DND-41 (cell line): ENCODE results near the gene ARVCF.

Experiments used
- ATAC-seq: fragments of 200-7000 bp; cut with Tn5 transposase; 3 replicates; pipeline ENCODE4 v1.9.1; 2021; ENCODE audit warnings: low read depth; ENCODE audit not compliant: insufficient read depth
- DNase-seq: peaks from one replicate; pipeline ENCODE4 v3.0.0-alpha.2; 2020
- H2AFZ ChIP-seq: 2 replicates; pipeline ENCODE4 v1.6.0; 2012; ENCODE audit warnings: low read depth, low read length
- H3K27ac ChIP-seq: 2 replicates; pipeline ENCODE4 v1.5.1; 2012; ENCODE audit warnings: low read length, inconsistent platforms
- H3K27me3 ChIP-seq: fragments of 200-600 bp; sonication (generic); 2 replicates; pipeline ENCODE4 v1.6.0; 2012; ENCODE audit warnings: low read length, mild to moderate bottlenecking, inconsistent platforms; ENCODE audit not compliant: insufficient read depth, poor library complexity
- H3K36me3 ChIP-seq: 2 replicates; pipeline ENCODE4 v1.5.1; 2012; ENCODE audit warnings: low read length, inconsistent platforms; ENCODE audit not compliant: insufficient read depth
- H3K4me1 ChIP-seq: 2 replicates; pipeline ENCODE4 v1.5.1; 2012; ENCODE audit warnings: mild to moderate bottlenecking, low read length; ENCODE audit not compliant: insufficient read depth
- H3K4me2 ChIP-seq: 2 replicates; pipeline ENCODE4 v1.6.0; 2012; ENCODE audit warnings: mild to moderate bottlenecking, moderate library complexity, low read length, inconsistent platforms; ENCODE audit not compliant: insufficient read depth
- H3K4me3 ChIP-seq, 2 experiments: fragments of 200-600 bp in 1 of 2; shearing (Covaris generic) in 1 of 2; 2 replicates each; pipeline ENCODE4 v1.5.1; 2012 to 2016; ENCODE audit warnings: inconsistent platforms in 2 of 2, low read length in 2 of 2, mild to moderate bottlenecking in 2 of 2, low read depth in 1 of 2, moderate library complexity in 1 of 2
- H3K79me2 ChIP-seq: 2 replicates; pipeline ENCODE4 v1.6.0; 2012; ENCODE audit warnings: low read length, inconsistent platforms; ENCODE audit not compliant: insufficient read depth
- H3K9ac ChIP-seq: 2 replicates; pipeline ENCODE4 v1.6.0; 2012; ENCODE audit warnings: low read depth, mild to moderate bottlenecking, inconsistent platforms, low read length, moderate library complexity
- H3K9me3 ChIP-seq: 2 replicates; pipeline ENCODE4 v1.5.1; 2012; ENCODE audit warnings: low read length, moderate library complexity, mild to moderate bottlenecking, inconsistent platforms; ENCODE audit not compliant: insufficient read depth, severe bottlenecking
- H4K20me1 ChIP-seq: 2 replicates; pipeline ENCODE4 v1.6.0; 2012; ENCODE audit warnings: low read length; ENCODE audit not compliant: insufficient read depth
- EZH2 ChIP-seq: IDR thresholded peaks from 3 replicates; pipeline ENCODE4 v1.6.1; 2012; ENCODE audit warnings: borderline replicate concordance, low read depth, mild to moderate bottlenecking, moderate library complexity, low read length, inconsistent platforms; ENCODE audit not compliant: severe bottlenecking
- TF ChIP-seq, protein P1 (sequence below): IDR thresholded peaks from 2 replicates; pipeline ENCODE4 v1.5.1; 2012; ENCODE audit warnings: borderline replicate concordance, low read length, moderate library complexity, mild to moderate bottlenecking; ENCODE audit not compliant: poor library complexity, severe bottlenecking; ENCODE audit errors: extremely low read depth

The ARVCF gene

DNA sequence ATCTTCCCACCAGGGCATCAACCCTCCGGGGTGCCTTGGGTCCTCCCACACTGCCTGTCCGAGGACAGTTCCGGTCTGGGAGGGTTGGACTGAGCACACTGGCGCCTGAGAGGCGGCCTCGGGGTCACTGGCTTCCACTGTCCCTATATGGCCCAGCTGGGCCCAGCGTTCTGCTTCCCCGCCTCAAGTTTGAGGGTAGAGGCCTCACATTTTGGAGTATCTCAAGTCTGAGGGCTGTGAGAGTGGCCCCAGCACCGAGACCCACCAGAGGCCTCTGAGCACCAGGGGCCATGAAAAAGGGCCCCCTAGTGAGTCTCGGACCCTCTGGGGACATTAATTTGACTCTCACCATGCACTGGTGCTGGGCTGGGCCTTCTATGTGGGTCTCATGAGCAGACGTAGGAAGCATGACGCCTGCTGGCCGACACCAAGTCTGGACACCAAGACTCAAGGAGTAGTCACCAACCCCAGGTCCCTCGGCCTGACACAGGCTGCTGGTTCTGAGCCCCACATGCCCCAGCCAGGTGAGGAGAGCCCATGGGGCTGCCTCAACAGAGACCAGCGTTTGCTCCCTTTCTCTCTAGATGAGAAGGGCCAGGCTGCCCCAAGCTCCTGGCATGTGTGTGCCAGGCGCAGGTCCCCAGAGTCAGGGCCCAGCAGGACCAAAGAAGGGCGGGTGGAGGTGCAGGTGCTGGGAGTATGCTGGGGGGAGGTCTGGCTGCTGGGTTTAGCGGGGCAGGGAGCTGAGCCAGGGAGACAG is 27.5 kb downstream of the ARVCF start:
- no peak for DNase-seq

DNA sequence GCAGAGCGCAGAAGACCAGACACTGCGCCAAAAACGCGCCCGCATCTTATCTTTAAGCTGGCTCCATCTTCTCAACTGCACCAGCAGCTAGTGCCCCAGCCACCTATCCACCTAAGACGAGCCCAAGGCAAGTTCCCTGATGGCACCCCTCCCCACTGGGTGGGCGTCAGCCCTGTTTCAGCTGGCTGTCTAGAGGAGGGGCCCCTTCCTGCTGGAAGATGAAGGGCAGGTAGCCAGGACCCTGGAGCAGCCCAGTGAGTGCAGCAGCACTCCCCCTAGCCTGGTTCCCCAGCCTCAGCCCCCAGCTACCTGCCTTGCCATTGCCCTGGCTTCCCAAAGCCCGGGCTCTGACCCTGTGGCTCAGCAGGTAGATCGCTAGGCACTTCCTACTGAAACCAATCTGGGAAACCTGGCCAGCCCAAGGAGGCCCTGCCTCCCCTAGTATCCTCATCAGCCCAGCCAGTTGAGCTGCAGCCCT is 28.3 kb downstream of the ARVCF start:
- no peak overlapping the region for H2AFZ ChIP-seq
- no peak overlapping the region for H3K27ac ChIP-seq
- DNase-seq: no peak
- H4K20me1 ChIP-seq: peaks cover 13% of the 10 kb centered on the region; the same call in 1 of the 2 replicates
- H3K9me3 ChIP-seq: no peaks in the 10 kb centered on the region
- no peak overlapping the region for H3K4me3 ChIP-seq
- no peaks in the 10 kb centered on the region for H3K27me3 ChIP-seq
- no peak for ATAC-seq
- TF ChIP-seq EZH2: no peak
- TF ChIP-seq, protein P1, sequence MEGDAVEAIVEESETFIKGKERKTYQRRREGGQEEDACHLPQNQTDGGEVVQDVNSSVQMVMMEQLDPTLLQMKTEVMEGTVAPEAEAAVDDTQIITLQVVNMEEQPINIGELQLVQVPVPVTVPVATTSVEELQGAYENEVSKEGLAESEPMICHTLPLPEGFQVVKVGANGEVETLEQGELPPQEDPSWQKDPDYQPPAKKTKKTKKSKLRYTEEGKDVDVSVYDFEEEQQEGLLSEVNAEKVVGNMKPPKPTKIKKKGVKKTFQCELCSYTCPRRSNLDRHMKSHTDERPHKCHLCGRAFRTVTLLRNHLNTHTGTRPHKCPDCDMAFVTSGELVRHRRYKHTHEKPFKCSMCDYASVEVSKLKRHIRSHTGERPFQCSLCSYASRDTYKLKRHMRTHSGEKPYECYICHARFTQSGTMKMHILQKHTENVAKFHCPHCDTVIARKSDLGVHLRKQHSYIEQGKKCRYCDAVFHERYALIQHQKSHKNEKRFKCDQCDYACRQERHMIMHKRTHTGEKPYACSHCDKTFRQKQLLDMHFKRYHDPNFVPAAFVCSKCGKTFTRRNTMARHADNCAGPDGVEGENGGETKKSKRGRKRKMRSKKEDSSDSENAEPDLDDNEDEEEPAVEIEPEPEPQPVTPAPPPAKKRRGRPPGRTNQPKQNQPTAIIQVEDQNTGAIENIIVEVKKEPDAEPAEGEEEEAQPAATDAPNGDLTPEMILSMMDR: no peak
- H3K79me2 ChIP-seq: no peaks in the 10 kb centered on the region
- H3K36me3 ChIP-seq: no peaks in the 10 kb centered on the region
- H3K4me2 ChIP-seq: no peak overlapping the region
- no peak overlapping the region for H3K9ac ChIP-seq
- H3K4me1 ChIP-seq: no peaks in the 10 kb centered on the region

More for the DNA sequence above, 27.5 kb downstream of the ARVCF start:
- Histone ChIP-seq H3K79me2 (no peaks in the 10 kb centered on the region), H3K4me1 (no peaks in the 10 kb centered on the region), H3K4me2 (no peak overlapping the region), H3K27ac (no peak overlapping the region), H3K4me3 (no peak overlapping the region), H3K36me3 (no peaks in the 10 kb centered on the region), H3K27me3 (no peaks in the 10 kb centered on the region), H3K9ac (no peak overlapping the region), H3K9me3 (no peaks in the 10 kb centered on the region), H2AFZ (no peak overlapping the region), H4K20me1 (peaks cover 13% of the 10 kb centered on the region; the same call in 1 of the 2 replicates)
- no peak for ATAC-seq
- TF ChIP-seq, protein P1: no peak
- TF ChIP-seq EZH2: no peak

DNA sequence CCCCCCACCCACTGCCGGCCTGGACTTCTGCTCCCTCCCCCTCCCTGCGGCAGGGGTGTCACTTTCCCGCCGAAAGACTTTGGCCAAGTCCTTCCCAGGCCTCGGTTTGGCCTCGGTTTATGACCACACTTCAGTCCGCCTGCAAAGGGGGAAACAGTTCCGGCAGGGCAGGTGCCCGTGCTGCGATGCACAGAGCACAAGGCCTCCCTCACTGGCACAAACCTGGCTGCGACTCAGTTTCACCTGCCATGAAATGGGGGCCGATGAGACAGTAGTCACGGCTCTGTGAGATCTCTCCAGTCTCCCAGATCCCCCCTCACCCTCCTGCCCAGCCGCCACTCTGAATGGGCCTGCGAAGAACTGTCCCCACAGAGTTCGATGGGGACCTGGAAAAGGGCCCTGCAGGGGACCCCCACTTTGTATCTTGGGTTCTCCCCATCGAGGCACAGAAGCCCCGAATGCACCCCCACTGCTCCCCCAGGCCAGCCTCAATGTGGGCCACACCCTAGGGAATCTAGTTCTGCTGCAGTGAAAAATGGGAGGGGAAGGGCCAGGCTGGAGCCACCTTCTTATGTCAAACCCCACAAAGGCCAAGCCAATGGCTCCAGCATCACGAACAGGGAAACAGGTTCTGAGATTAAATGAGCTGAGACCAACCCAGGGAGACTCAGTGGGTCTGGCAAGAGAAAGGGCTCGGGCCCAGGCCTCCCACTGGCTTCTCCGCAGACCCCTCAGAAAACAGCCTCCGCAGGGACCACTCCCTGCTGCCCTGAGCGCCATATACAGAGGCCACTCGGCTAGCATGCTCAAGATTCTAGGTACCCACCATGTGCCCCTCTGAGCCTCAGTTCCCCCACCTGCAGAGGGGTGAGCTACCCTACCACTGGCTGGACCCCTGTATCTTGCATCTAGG is 29.0 kb downstream of the ARVCF start:
- H3K4me2 ChIP-seq: no peak overlapping the region
- H2AFZ ChIP-seq: no peak overlapping the region
- H4K20me1 ChIP-seq: peaks cover 15% of the 10 kb centered on the region; the same call in 1 of the 2 replicates
- no peak overlapping the region for H3K4me3 ChIP-seq
- H3K27me3 ChIP-seq: no peaks in the 10 kb centered on the region
- no peaks in the 10 kb centered on the region for H3K4me1 ChIP-seq
- ATAC-seq (no peak), DNase-seq (no peak)
- no peaks in the 10 kb centered on the region for H3K36me3 ChIP-seq
- H3K27ac ChIP-seq: no peak overlapping the region
- H3K9ac ChIP-seq: no peak overlapping the region
- H3K79me2 ChIP-seq: no peaks in the 10 kb centered on the region
- no peak for TF ChIP-seq EZH2
- TF ChIP-seq, protein P1: no peak
- no peaks in the 10 kb centered on the region for H3K9me3 ChIP-seq
